Colonic mucosa (tissue), 4 donors: ENCODE measurements around the gene EXOC3L2. TPM values are rescaled to one million over a fixed set of nuclear protein-coding genes. Genes with fewer than 3 reads are reported as not detected.

Experiments
- DNase-seq: peaks from one replicate; pipeline ENCODE4 v3.0.0-alpha.2; 2020
- H3K27ac ChIP-seq: fragments of 200-600 bp; one replicate; pipeline ENCODE4 v1.8.0; 2021
- H3K27me3 ChIP-seq: fragments of 200-600 bp; one replicate; pipeline ENCODE4 v1.8.0; 2021
- H3K36me3 ChIP-seq: fragments of 200-600 bp; one replicate; pipeline ENCODE4 v1.8.0; 2021
- H3K4me1 ChIP-seq: fragments of 200-600 bp; one replicate; pipeline ENCODE4 v1.8.0; 2021; ENCODE audit warnings: mild to moderate bottlenecking
- H3K4me3 ChIP-seq: fragments of 200-600 bp; one replicate; pipeline ENCODE4 v1.8.0; 2021
- H3K9ac ChIP-seq, 2 donors: one replicate each; pipeline ENCODE4 v1.7.0; 2013; ENCODE audit warnings: control low read depth in 2 of 2, low read depth in 2 of 2, low read length in 2 of 2
- H3K9me3 ChIP-seq: fragments of 200-600 bp; one replicate; pipeline ENCODE4 v1.8.0; 2021
- intact Hi-C: fragments of 100-400 bp; cut with DNase I; formaldehyde crosslinking; loops from one replicate; pipeline ENCODE4 v1.14.1; 2022
- total RNA-seq, 2 donors: library from RNA; stranded (reverse); fragmentation: NEBNext Ultra II Directional in 1 of 2; extraction: Animal tissue kit (Norgen Biotek cat#: 25700) in 1 of 2; gene quantifications; one replicate each; pipeline ENCODE4 v1.2.1, GENCODE V29; 2021
- TF ChIP-seq, protein P1 (sequence below): fragments of 200-600 bp; IDR thresholded peaks from one replicate; pipeline ENCODE4 v1.8.0; 2022; ENCODE audit warnings: antibody characterized with exemption, mild to moderate bottlenecking
- donor health status: healthy.
- donor health status: DM: no; HTN: no; CAD: no.
- donor health status: DM: no; HTN: no; CAD: no.

Gene EXOC3L2
- total RNA-seq, 2 donors from 2014 or later, result 1.4 to 1.6 TPM

DNA sequence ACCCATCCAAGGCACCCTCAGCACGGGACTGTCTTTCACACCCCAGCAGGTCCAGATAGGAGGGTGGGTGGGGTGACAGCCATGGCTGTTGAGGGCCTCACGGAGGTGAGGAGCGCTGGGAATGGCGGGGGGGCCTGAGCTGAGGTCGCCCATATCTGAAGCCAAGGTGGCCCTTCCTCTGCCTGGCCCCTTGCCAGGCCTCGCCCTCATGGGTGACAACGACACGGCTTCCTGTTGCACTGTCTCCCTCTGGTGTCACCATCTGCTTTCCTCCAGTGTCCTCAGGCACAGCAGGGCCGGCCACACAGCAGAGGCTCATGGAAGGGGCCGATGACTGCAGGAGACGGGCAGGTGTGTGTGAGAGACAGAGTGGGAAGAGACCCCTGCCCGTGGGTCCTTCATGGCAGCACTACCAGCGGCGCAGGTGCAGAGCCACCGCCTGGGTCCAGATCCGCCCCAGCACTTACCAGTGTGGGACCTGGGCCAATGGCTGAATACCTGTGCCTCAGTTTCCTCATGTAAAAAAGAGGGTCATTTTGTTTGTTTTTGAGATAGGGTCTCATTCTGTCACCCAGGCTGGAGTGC lies 76.3 kb downstream of the EXOC3L2 start:
- TF ChIP-seq, protein P1, sequence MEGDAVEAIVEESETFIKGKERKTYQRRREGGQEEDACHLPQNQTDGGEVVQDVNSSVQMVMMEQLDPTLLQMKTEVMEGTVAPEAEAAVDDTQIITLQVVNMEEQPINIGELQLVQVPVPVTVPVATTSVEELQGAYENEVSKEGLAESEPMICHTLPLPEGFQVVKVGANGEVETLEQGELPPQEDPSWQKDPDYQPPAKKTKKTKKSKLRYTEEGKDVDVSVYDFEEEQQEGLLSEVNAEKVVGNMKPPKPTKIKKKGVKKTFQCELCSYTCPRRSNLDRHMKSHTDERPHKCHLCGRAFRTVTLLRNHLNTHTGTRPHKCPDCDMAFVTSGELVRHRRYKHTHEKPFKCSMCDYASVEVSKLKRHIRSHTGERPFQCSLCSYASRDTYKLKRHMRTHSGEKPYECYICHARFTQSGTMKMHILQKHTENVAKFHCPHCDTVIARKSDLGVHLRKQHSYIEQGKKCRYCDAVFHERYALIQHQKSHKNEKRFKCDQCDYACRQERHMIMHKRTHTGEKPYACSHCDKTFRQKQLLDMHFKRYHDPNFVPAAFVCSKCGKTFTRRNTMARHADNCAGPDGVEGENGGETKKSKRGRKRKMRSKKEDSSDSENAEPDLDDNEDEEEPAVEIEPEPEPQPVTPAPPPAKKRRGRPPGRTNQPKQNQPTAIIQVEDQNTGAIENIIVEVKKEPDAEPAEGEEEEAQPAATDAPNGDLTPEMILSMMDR, result no peak
- no peak overlapping the region for H3K9ac ChIP-seq
- no peaks in the 10 kb centered on the region for H3K9me3 ChIP-seq
- no peaks in the 10 kb centered on the region for H3K27me3 ChIP-seq
- H3K4me1 ChIP-seq, result peaks cover 8% of the 10 kb centered on the region
- no peaks in the 10 kb centered on the region for H3K36me3 ChIP-seq
- intact Hi-C loops, result no loop called here
- no peak for DNase-seq
- H3K27ac ChIP-seq, result no peak overlapping the region
- no peak overlapping the region for H3K4me3 ChIP-seq

DNA sequence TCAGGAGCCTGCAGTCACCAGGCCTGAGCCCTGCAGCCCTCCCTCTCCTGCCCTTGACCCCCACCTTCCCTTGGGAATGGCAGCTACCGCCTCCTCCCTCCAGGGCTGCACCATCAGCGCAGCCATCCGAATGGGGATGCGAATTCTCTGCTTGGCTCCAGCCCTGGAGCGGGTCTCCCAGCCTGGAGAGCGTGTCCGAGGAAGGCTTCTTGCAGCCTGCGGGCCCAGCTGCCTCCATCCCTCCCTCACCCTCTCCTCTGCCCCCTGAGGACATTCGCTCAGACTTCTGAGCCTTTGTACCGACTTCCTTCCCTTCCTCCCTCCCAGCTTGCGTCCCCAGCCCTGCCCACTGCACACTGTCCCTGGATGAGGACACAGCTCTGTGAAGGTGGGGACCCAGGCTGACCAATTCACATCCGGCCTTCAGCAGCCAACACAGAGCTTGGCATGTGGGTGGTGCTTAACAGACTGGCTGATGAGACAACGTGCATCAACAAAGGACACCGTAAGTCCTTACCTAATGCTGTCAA lies 78.4 kb downstream of the EXOC3L2 start:
- no peak for DNase-seq
- H3K27ac ChIP-seq, result no peak overlapping the region
- H3K27me3 ChIP-seq, result no peaks in the 10 kb centered on the region
- no peak overlapping the region for H3K4me3 ChIP-seq
- H3K4me1 ChIP-seq, result peaks cover 8% of the 10 kb centered on the region
- H3K36me3 ChIP-seq, result no peaks in the 10 kb centered on the region
- TF ChIP-seq, protein P1, result no peak
- intact Hi-C loops, result no loop called here
- H3K9me3 ChIP-seq, result no peaks in the 10 kb centered on the region
- no peak overlapping the region for H3K9ac ChIP-seq

- Histone ChIP-seq H3K9me3 (no peaks in the 10 kb centered on the region), H3K4me1 (peaks cover 8% of the 10 kb centered on the region), H3K9ac (no peak overlapping the region), H3K4me3 (no peak overlapping the region), H3K27me3 (peaks cover 6% of the 10 kb centered on the region), H3K27ac (no peak overlapping the region), H3K36me3 (no peaks in the 10 kb centered on the region)
- peak; percentile 75 for DNase-seq
- TF ChIP-seq, protein P1, result no peak
- intact Hi-C loops, result no loop called here
Observed at GRCh38 chr19:45164577-45165335, 80.5 kb downstream of the EXOC3L2 start.

DNA sequence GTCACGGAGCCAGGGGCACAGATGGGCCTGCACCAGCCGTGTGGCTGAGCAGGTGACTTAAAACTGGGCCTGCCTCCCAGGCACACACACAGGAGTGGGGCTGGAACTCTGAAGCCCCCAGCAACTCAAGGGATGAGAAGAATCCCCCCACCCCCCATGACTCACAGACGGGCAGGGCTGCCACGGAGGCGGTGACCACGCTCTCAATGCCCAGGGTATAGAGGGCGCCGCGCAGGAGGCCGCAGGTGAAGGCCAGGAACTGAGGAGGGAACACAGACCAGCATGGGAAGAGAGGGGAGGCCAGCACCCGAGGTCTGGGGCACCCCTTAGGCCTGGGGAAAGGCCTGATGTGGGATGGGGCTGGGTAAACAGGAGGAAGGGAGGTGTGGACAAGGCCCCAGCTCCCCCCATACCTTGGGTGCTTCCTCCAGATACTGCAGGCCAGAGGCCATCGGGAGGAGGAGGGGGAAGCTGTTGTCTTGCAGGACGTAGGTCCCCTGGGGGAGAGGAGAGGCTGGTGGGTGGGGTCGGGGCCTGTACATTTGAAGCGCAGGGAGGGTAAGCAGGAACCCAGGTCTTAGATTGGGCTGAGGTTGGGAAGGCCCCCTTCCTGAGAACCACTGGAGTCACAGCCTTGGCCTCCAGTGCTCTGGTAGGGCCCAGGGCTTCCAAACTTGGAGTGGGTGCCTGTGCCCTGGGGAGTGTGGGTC lies 81.3 kb downstream of the EXOC3L2 start:
- TF ChIP-seq, protein P1, result no peak
- H3K4me3 ChIP-seq, result no peak overlapping the region
- DNase-seq, result no peak
- peaks cover 6% of the 10 kb centered on the region for H3K27me3 ChIP-seq
- no peak overlapping the region for H3K9ac ChIP-seq
- H3K9me3 ChIP-seq, result no peaks in the 10 kb centered on the region
- intact Hi-C loops, result no loop called here
- H3K36me3 ChIP-seq, result no peaks in the 10 kb centered on the region
- H3K4me1 ChIP-seq, result peaks cover 8% of the 10 kb centered on the region
- no peak overlapping the region for H3K27ac ChIP-seq

DNA sequence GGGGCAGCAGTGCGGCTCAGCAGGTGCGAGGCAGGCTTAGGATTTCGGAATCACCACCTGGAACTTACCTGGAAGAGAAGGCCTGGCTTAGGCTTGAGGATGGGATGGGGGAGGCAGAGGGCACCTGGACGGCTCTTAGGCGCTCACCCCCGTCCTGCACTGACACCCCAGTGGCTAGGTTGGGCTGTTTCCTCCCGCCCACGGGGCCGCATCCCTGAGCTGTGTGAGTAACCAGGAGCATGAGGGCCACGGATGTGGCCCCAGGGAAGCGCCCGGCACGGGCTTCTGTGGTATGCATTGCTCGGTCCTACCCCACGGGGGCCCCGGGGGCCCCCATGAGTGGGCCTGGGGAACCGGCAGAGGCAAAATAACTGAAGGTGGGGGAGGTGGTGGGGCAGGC lies 82.1 kb downstream of the EXOC3L2 start:
- Histone ChIP-seq H3K4me1 (peaks cover 8% of the 10 kb centered on the region), H3K27ac (no peak overlapping the region), H3K9ac (no peak overlapping the region), H3K27me3 (peaks cover 6% of the 10 kb centered on the region), H3K36me3 (no peaks in the 10 kb centered on the region), H3K4me3 (no peak overlapping the region), H3K9me3 (no peaks in the 10 kb centered on the region)
- intact Hi-C loops, result no loop called here
- DNase-seq, result no peak
- TF ChIP-seq, protein P1, result no peak
